Neural progenitor cell (in vitro differentiated cells): ENCODE data around the gene PPP1R37. TPM values are rescaled to one million over a fixed set of nuclear protein-coding genes. Genes with fewer than 3 reads are reported as not detected.

Experiments
- DNase-seq: peaks from one replicate; pipeline ENCODE4 v3.0.0-alpha.2; 2016; ENCODE audit warnings: low spot score
- H2AFZ ChIP-seq: fragments of 200-600 bp; sonication (generic); replicated peaks from 2 replicates; pipeline ENCODE4 v1.6.1; 2016; ENCODE audit warnings: antibody characterized with exemption
- H3F3A ChIP-seq: fragments of 200-600 bp; sonication (generic); 2 replicates; pipeline ENCODE4 v1.6.1; 2016; ENCODE audit warnings: antibody characterized with exemption, low read depth
- H3K27ac ChIP-seq: fragments of 200-600 bp; sonication (generic); 2 replicates; pipeline ENCODE4 v1.5.1; 2016; ENCODE audit warnings: mild to moderate bottlenecking
- H3K27me3 ChIP-seq: fragments of 200-600 bp; sonication (generic); 2 replicates; pipeline ENCODE4 v1.6.1; 2016; ENCODE audit warnings: mild to moderate bottlenecking, moderate library complexity
- H3K36me3 ChIP-seq: fragments of 200-600 bp; sonication (generic); 2 replicates; pipeline ENCODE4 v1.5.1; 2016
- H3K4me1 ChIP-seq: fragments of 200-600 bp; sonication (generic); 2 replicates; pipeline ENCODE4 v1.6.1; 2016; ENCODE audit warnings: mixed run types
- H3K4me2 ChIP-seq: fragments of 200-600 bp; sonication (generic); 2 replicates; pipeline ENCODE4 v1.6.1; 2016
- H3K4me3 ChIP-seq: fragments of 200-600 bp; sonication (generic); 2 replicates; pipeline ENCODE4 v1.5.1; 2016
- H3K79me2 ChIP-seq: fragments of 200-600 bp; sonication (generic); 2 replicates; pipeline ENCODE4 v1.6.1; 2016; ENCODE audit warnings: low read depth
- H3K9ac ChIP-seq: fragments of 200-600 bp; sonication (generic); 2 replicates; pipeline ENCODE4 v1.6.1; 2016
- H3K9me3 ChIP-seq: fragments of 200-600 bp; sonication (generic); 2 replicates; pipeline ENCODE4 v1.5.1; 2016; ENCODE audit warnings: low read depth
- H4K20me1 ChIP-seq: fragments of 200-600 bp; sonication (generic); 2 replicates; pipeline ENCODE4 v1.6.1; 2016; ENCODE audit warnings: low read depth
- H3K27ac Mint-ChIP-seq: 3 replicates; pipeline ENCODE4 v1.8.0; 2021; ENCODE audit warnings: mixed read lengths
- H3K27me3 Mint-ChIP-seq: 2 replicates; pipeline ENCODE4 v1.8.0; 2022; ENCODE audit warnings: low read depth, mild to moderate bottlenecking, inconsistent platforms, moderate library complexity, mixed read lengths; ENCODE audit not compliant: insufficient read depth
- H3K36me3 Mint-ChIP-seq: 3 replicates; pipeline ENCODE4 v1.8.0; 2021; ENCODE audit warnings: mixed read lengths
- H3K4me1 Mint-ChIP-seq: 3 replicates; pipeline ENCODE4 v1.8.0; 2021; ENCODE audit warnings: mixed read lengths
- H3K4me3 Mint-ChIP-seq: 3 replicates; pipeline ENCODE4 v1.8.0; 2021; ENCODE audit warnings: mild to moderate bottlenecking, moderate library complexity, mixed read lengths
- H3K9me3 Mint-ChIP-seq: 3 replicates; pipeline ENCODE4 v1.8.0; 2020; ENCODE audit warnings: mixed read lengths
- CTCF ChIP-seq: fragments of 200-600 bp; sonication (generic); IDR thresholded peaks from 2 replicates; pipeline ENCODE4 v1.5.1; 2017; ENCODE audit warnings: antibody characterized with exemption, mild to moderate bottlenecking
- EZH2 ChIP-seq: fragments of 200-600 bp; sonication (generic); IDR thresholded peaks from 2 replicates; pipeline ENCODE4 v1.6.1; 2017; ENCODE audit warnings: antibody characterized with exemption, mild to moderate bottlenecking, moderate library complexity
- EZH2phosphoT487 ChIP-seq: fragments of 200-600 bp; sonication (generic); IDR thresholded peaks from 2 replicates; pipeline ENCODE4 v1.6.1; 2017; ENCODE audit warnings: antibody characterized with exemption
- total RNA-seq: library from RNA; depleted of rRNA; stranded (reverse); fragments of >200 nt; gene quantifications from 2 replicates; pipeline ENCODE4 v1.2.3, GENCODE V29; 2015; ENCODE audit warnings: low replicate concordance

Gene PPP1R37
- total RNA-seq, 1 donor from 2014 or later: 8.1 TPM

- H3K27me3 Mint-ChIP-seq: peaks cover 20% of the 10 kb centered on the region
- Histone ChIP-seq H3K4me3 (peak overlapping the region; percentile 43), H3K4me2 (peak overlapping the region; percentile 78), H3K27me3 (peaks cover 67% of the 10 kb centered on the region), H3K36me3 (no peaks in the 10 kb centered on the region), H3F3A (peaks cover 24% of the 10 kb centered on the region), H3K9ac (no peak overlapping the region), H3K79me2 (no peaks in the 10 kb centered on the region), H2AFZ (peak overlapping the region; percentile 75), H4K20me1 (peaks cover 14% of the 10 kb centered on the region), H3K4me1 (peaks cover 11% of the 10 kb centered on the region), H3K9me3 (no peaks in the 10 kb centered on the region), H3K27ac (no peak overlapping the region)
- TF ChIP-seq EZH2 (peak; percentile 76), EZH2phosphoT487 (peak; percentile 62), CTCF (peak; percentile 44)
- H3K27ac Mint-ChIP-seq: no peak overlapping the region
- peaks cover 19% of the 10 kb centered on the region for H3K4me1 Mint-ChIP-seq
- peaks cover 2% of the 10 kb centered on the region for H3K9me3 Mint-ChIP-seq
- peak; percentile 85 for DNase-seq
- H3K4me3 Mint-ChIP-seq: peak overlapping the region; percentile 58
- H3K36me3 Mint-ChIP-seq: no peaks in the 10 kb centered on the region
Measured at GRCh38 chr19:45152504-45153338, 59.7 kb downstream of the PPP1R37 start.

- Mint-ChIP-seq H3K36me3 (no peaks in the 10 kb centered on the region), H3K4me3 (peak overlapping the region; percentile 79), H3K27ac (no peak overlapping the region), H3K4me1 (peaks cover 19% of the 10 kb centered on the region), H3K27me3 (peaks cover 21% of the 10 kb centered on the region), H3K9me3 (peaks cover 2% of the 10 kb centered on the region)
- Histone ChIP-seq H3K9ac (no peak overlapping the region), H3K9me3 (no peaks in the 10 kb centered on the region), H3F3A (peaks cover 24% of the 10 kb centered on the region), H4K20me1 (peaks cover 14% of the 10 kb centered on the region), H3K79me2 (no peaks in the 10 kb centered on the region), H3K4me1 (peaks cover 11% of the 10 kb centered on the region), H3K36me3 (no peaks in the 10 kb centered on the region), H3K4me2 (peak overlapping the region; percentile 78), H3K27ac (no peak overlapping the region), H2AFZ (peak overlapping the region; percentile 58), H3K27me3 (peaks cover 69% of the 10 kb centered on the region), H3K4me3 (peak overlapping the region; percentile 43)
- peak; percentile 78 for TF ChIP-seq EZH2
- no peak for TF ChIP-seq CTCF
- peak; percentile 25 for TF ChIP-seq EZH2phosphoT487
- peak; percentile 85 for DNase-seq
Measured at GRCh38 chr19:45153339-45154063, 60.5 kb downstream of the PPP1R37 start.

- Histone ChIP-seq H3K27me3 (peaks cover 69% of the 10 kb centered on the region), H3K9ac (no peak overlapping the region), H4K20me1 (peaks cover 14% of the 10 kb centered on the region), H3F3A (peaks cover 24% of the 10 kb centered on the region), H3K79me2 (no peaks in the 10 kb centered on the region), H3K9me3 (no peaks in the 10 kb centered on the region), H3K27ac (no peak overlapping the region), H2AFZ (peak overlapping the region; percentile 58), H3K4me3 (peak overlapping the region; percentile 43), H3K36me3 (no peaks in the 10 kb centered on the region), H3K4me1 (peaks cover 11% of the 10 kb centered on the region), H3K4me2 (peak overlapping the region; percentile 78)
- no peak for DNase-seq
- Mint-ChIP-seq H3K27me3 (peaks cover 20% of the 10 kb centered on the region), H3K36me3 (no peaks in the 10 kb centered on the region), H3K4me1 (peaks cover 19% of the 10 kb centered on the region), H3K4me3 (peak overlapping the region; percentile 79), H3K27ac (no peak overlapping the region), H3K9me3 (peaks cover 2% of the 10 kb centered on the region)
- TF ChIP-seq EZH2phosphoT487 (no peak), CTCF (no peak), EZH2 (no peak)
Measured at GRCh38 chr19:45154064-45154827, 61.3 kb downstream of the PPP1R37 start.
